Caco-2 (cell line): ENCODE measurements around the gene ZNF254. TPM values are rescaled to one million over a fixed set of nuclear protein-coding genes. Genes with fewer than 3 reads are reported as not detected.
"Not testable (repeated sequence)": the region's sequence is repeated elsewhere in the genome, so short reads cannot be mapped to it uniquely, and the experiment has no call there.

Experiments used
- BruUV-seq: library from RNA; stranded (reverse); fragments of 400-500 nt; replicated peaks from 2 replicates; lab custom pipeline; 2021; lab: Mats Ljungman, UMichigan
- CTCF ChIA-PET: fragments of 300-600 bp; sonication (Branson Sonifier 250); formaldehyde crosslinking; loops from one replicate; lab custom pipeline; 2022; ENCODE audit warnings: antibody characterized with exemption; lab: Charles Lee
- POLR2A ChIA-PET: fragments of 300-600 bp; sonication (Branson Sonifier 250); formaldehyde crosslinking; loops from one replicate; lab custom pipeline; 2022; ENCODE audit warnings: antibody characterized with exemption; lab: Charles Lee
- DNase-seq, 2 experiments: peaks; one replicate each; pipeline versions ENCODE4 v3.0.0 to v3.0.0-alpha.2; 2020 to 2022
- H3K27me3 ChIP-seq: replicated peaks from 2 replicates; pipeline ENCODE4 v1.6.0; 2011; ENCODE audit warnings: low read length; ENCODE audit not compliant: control insufficient read depth, insufficient read depth
- H3K36me3 ChIP-seq: 2 replicates; pipeline ENCODE4 v1.5.1; 2011; ENCODE audit warnings: low read length; ENCODE audit not compliant: control insufficient read depth, insufficient read depth
- H3K4me1 ChIP-seq: fragments of 250-450 bp; sonication (Bioruptor Pico); 2 replicates; pipeline ENCODE4 v1.5.1; 2020; ENCODE audit warnings: mild to moderate bottlenecking
- H3K4me3 ChIP-seq: 2 replicates; pipeline ENCODE4 v1.5.1; 2011; ENCODE audit warnings: low read depth, mild to moderate bottlenecking, control low read depth, low read length
- H3K9me3 ChIP-seq: fragments of 250-450 bp; sonication (Bioruptor Pico); 2 replicates; pipeline ENCODE4 v1.5.1; 2020; ENCODE audit warnings: mild to moderate bottlenecking, moderate library complexity
- H3K27ac Mint-ChIP-seq: one replicate; pipeline ENCODE4 v1.8.0; 2022; ENCODE audit warnings: mixed read lengths; ENCODE audit not compliant: unreplicated experiment
- H3K27me3 Mint-ChIP-seq: one replicate; pipeline ENCODE4 v1.8.0; 2022; ENCODE audit warnings: mixed read lengths; ENCODE audit not compliant: insufficient read depth, unreplicated experiment
- H3K36me3 Mint-ChIP-seq: one replicate; pipeline ENCODE4 v1.8.0; 2022; ENCODE audit warnings: mild to moderate bottlenecking, mixed read lengths; ENCODE audit not compliant: insufficient read depth, unreplicated experiment
- H3K4me1 Mint-ChIP-seq: one replicate; pipeline ENCODE4 v1.8.0; 2022; ENCODE audit warnings: low read depth, mixed read lengths; ENCODE audit not compliant: unreplicated experiment
- H3K4me3 Mint-ChIP-seq: one replicate; pipeline ENCODE4 v1.8.0; 2022; ENCODE audit warnings: mild to moderate bottlenecking, moderate library complexity, mixed read lengths; ENCODE audit not compliant: unreplicated experiment
- H3K9me3 Mint-ChIP-seq: one replicate; pipeline ENCODE4 v1.8.0; 2022; ENCODE audit warnings: mixed read lengths; ENCODE audit not compliant: unreplicated experiment
- intact Hi-C: fragments of 100-400 bp; cut with micrococcal nuclease; formaldehyde crosslinking; loops from one replicate; pipeline ENCODE4 v1.10.0; 2022; ENCODE audit not compliant: unreplicated experiment
- total RNA-seq: library from RNA; stranded (reverse); gene quantifications from 2 replicates; pipeline ENCODE4 v1.2.3, GENCODE V29; 2022
- TF ChIP-seq, protein P1 (sequence below), 2 experiments: fragments of 200-600 bp in 1 of 2; IDR thresholded peaks; 1 replicate in 1 of 2; 2 replicates in 1 of 2; pipeline versions ENCODE4 v1.5.1 to v1.8.0; 2011 to 2022; ENCODE audit warnings: antibody characterized with exemption in 1 of 2, control low read depth in 1 of 2, inconsistent platforms in 1 of 2, low read depth in 1 of 2, low read length in 1 of 2, mild to moderate bottlenecking in 1 of 2, moderate library complexity in 1 of 2; ENCODE audit not compliant: insufficient read depth in 1 of 2, severe bottlenecking in 1 of 2, unreplicated experiment in 1 of 2

Gene ZNF254
- total RNA-seq, 1 experiment from 2014 or later: 16.5 TPM

DNA sequence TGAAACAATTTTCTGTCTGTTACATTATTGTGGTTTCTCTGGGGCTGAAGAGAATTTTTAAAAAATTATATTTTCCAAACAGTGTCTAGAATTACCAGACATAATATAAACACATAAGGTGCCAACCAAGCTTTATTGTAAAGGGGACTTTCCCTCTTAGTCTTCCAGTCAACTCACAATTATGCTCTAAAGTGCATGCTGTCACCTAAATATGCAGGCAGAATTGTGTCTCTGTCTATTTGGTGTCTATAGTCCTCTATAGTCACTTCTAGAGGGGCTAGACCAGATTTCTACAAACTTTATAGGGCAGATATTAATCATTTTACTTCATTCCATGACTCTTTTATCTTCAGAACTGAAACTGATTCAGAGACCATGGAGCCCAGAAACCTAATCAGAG, 12.8 kb downstream of the ZNF254 start:
- TF ChIP-seq, protein P1, sequence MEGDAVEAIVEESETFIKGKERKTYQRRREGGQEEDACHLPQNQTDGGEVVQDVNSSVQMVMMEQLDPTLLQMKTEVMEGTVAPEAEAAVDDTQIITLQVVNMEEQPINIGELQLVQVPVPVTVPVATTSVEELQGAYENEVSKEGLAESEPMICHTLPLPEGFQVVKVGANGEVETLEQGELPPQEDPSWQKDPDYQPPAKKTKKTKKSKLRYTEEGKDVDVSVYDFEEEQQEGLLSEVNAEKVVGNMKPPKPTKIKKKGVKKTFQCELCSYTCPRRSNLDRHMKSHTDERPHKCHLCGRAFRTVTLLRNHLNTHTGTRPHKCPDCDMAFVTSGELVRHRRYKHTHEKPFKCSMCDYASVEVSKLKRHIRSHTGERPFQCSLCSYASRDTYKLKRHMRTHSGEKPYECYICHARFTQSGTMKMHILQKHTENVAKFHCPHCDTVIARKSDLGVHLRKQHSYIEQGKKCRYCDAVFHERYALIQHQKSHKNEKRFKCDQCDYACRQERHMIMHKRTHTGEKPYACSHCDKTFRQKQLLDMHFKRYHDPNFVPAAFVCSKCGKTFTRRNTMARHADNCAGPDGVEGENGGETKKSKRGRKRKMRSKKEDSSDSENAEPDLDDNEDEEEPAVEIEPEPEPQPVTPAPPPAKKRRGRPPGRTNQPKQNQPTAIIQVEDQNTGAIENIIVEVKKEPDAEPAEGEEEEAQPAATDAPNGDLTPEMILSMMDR (IDR thresholded peaks at IDR 0.05; ENCODE audit: insufficient read depth in 1 of 2, low read depth in 1 of 2, low read length in 1 of 2, severe bottlenecking in 1 of 2, unreplicated experiment in 1 of 2): no peak
- DNase-seq: no peak
- Mint-ChIP-seq H3K4me1 (no peaks in the 10 kb centered on the region), H3K27ac (no peak overlapping the region), H3K4me3 (no peak overlapping the region), H3K36me3 (peaks cover 26% of the 10 kb centered on the region), H3K9me3 (no peaks in the 10 kb centered on the region), H3K27me3 (no peaks in the 10 kb centered on the region)
- ChIA-PET POLR2A (no interaction called here), CTCF (no interaction called here)
- intact Hi-C loops: no loop called here
- BruUV-seq: no TSS peak
- Histone ChIP-seq H3K4me3 (no peak overlapping the region), H3K9me3 (no peaks in the 10 kb centered on the region), H3K36me3 (no peaks in the 10 kb centered on the region; the same call in 1 of the 2 replicates), H3K27me3 (no peaks in the 10 kb centered on the region), H3K4me1 (no peaks in the 10 kb centered on the region)

DNA sequence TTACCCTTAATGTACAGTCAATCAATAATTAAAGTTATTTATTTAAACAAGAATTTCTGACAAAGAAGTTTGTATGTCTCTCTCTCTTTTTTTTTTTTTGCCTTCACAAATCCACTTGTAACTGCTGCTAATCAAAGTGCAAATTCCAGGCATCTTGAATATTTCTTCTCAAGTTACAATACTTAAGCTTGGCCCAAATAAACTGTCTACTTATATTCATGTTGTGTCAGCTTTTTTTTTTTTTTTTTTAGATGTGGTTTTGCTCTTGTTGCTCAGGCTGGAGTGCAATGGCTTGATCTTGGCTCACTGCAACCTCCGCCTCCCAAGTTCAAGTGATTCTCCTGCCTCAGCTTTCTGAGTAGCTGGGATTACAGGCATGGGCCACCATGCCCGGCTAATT, 13.6 kb downstream of the ZNF254 start:
- H3K27me3 Mint-ChIP-seq, DNase-seq, H3K27me3 ChIP-seq, H3K27ac Mint-ChIP-seq, H3K4me3 ChIP-seq, H3K4me1 Mint-ChIP-seq, H3K4me3 Mint-ChIP-seq, H3K9me3 Mint-ChIP-seq, H3K4me1 ChIP-seq, H3K9me3 ChIP-seq, POLR2A ChIA-PET, H3K36me3 ChIP-seq, CTCF ChIA-PET, intact Hi-C loops, BruUV-seq: not testable (repeated sequence)
- H3K36me3 Mint-ChIP-seq: peaks cover 26% of the 10 kb centered on the region

DNA sequence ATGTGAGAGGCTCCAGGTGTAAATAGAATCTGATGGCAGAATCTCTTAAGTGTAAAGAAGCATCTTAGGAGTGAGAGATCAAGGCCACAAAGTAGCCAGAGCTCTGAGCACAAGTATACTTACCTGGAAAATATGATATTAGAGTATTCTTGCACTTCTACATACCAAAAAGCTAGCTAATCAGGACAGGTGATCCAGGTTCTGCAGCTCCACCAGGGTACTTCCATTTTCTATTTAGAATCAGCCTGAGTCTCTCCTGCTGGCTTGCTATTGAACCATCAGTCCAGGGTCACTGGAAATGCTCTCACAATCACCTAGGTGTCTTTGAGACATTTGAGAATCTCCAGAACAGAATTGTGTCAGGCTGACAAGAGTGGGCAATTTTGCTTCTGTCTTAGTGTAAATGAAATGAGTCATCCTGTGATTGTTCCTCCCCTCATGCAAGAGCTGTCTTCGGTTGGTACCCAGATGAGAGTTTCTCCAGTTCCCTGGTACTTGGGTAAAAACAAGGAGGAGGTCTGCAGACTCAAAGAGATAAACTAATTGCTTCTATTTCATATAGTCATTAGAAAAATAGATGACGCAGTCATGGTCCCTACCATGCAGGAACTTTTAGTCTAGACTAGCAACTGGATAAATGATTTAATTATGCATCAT, 14.6 kb downstream of the ZNF254 start:
- H3K9me3 Mint-ChIP-seq: no peaks in the 10 kb centered on the region

More for the DNA sequence above, 14.6 kb downstream of the ZNF254 start:
- H3K4me1 ChIP-seq: no peaks in the 10 kb centered on the region; the same call in 1 of the 2 replicates
- Mint-ChIP-seq H3K27me3 (no peaks in the 10 kb centered on the region), H3K27ac (no peak overlapping the region), H3K36me3 (peaks cover 34% of the 10 kb centered on the region), H3K4me3 (no peak overlapping the region), H3K4me1 (no peaks in the 10 kb centered on the region)
- BruUV-seq: no TSS peak
- H3K27me3 ChIP-seq: no peaks in the 10 kb centered on the region
- H3K4me3 ChIP-seq: no peak overlapping the region
- CTCF ChIA-PET: no interaction called here
- no peak for DNase-seq
- intact Hi-C loops: no loop called here
- TF ChIP-seq, protein P1 (IDR thresholded peaks at IDR 0.05; ENCODE audit: insufficient read depth in 1 of 2, low read depth in 1 of 2, low read length in 1 of 2, severe bottlenecking in 1 of 2, unreplicated experiment in 1 of 2): no peak
- POLR2A ChIA-PET: no interaction called here
- no peaks in the 10 kb centered on the region for H3K36me3 ChIP-seq
- H3K9me3 ChIP-seq: no peaks in the 10 kb centered on the region
